CD4-positive, alpha-beta T cell (primary cell): ENCODE measurements around the gene B4GALT6. TPM values are rescaled to one million over a fixed set of nuclear protein-coding genes. Genes with fewer than 3 reads are reported as not detected.

Experiments
- ATAC-seq: fragments of 200-7000 bp; cut with Tn5 transposase; one replicate; pipeline ENCODE4 v1.10.0; 2022; ENCODE audit warnings: mild to moderate bottlenecking; ENCODE audit not compliant: poor library complexity
- CTCF ChIA-PET: fragments of 350-600 bp; sonication (Branson Sonifier 250); formaldehyde crosslinking; loops from one replicate; lab custom pipeline; 2021; ENCODE audit warnings: antibody characterized with exemption, inconsistent platforms; lab: Charles Lee
- POLR2A ChIA-PET: fragments of 350-600 bp; sonication (Branson Sonifier 250); formaldehyde crosslinking; loops from one replicate; lab custom pipeline; 2021; ENCODE audit warnings: antibody characterized with exemption, inconsistent platforms; lab: Charles Lee
- DNase-seq, 14 experiments: peaks; one replicate each; pipeline ENCODE4 v3.0.0-alpha.2; 2013 to 2020; ENCODE audit warnings: mixed read lengths in 2 of 14
- H3K27ac ChIP-seq, 2 donors: one replicate each; pipeline versions ENCODE4 v1.5.1 to v1.7.0; 2013; ENCODE audit warnings: low read length in 2 of 2, low read depth in 1 of 2, mild to moderate bottlenecking in 1 of 2
- H3K27me3 ChIP-seq, 2 experiments: 1 replicate in 1 of 2; 2 replicates in 1 of 2; pipeline versions ENCODE4 v1.6.1 to v1.7.0; 2013; ENCODE audit warnings: low read length in 2 of 2, control low read depth in 1 of 2, mild to moderate bottlenecking in 1 of 2, moderate library complexity in 1 of 2; ENCODE audit not compliant: insufficient read depth in 2 of 2, control insufficient read depth in 1 of 2
- H3K36me3 ChIP-seq: one replicate; pipeline ENCODE4 v1.6.1; 2013; ENCODE audit warnings: low read length, control low read depth; ENCODE audit not compliant: insufficient read depth
- H3K4me1 ChIP-seq: one replicate; pipeline ENCODE4 v1.6.1; 2013; ENCODE audit warnings: low read length, control low read depth; ENCODE audit not compliant: insufficient read depth
- H3K4me3 ChIP-seq: one replicate; pipeline ENCODE4 v1.5.1; 2013; ENCODE audit warnings: mild to moderate bottlenecking, low read length, moderate library complexity
- H3K9me3 ChIP-seq, 2 experiments: 1 replicate in 1 of 2; 2 replicates in 1 of 2; pipeline versions ENCODE4 v1.6.1 to v1.7.0; 2013; ENCODE audit warnings: low read length in 2 of 2, mild to moderate bottlenecking in 2 of 2, control low read depth in 1 of 2, moderate library complexity in 1 of 2; ENCODE audit not compliant: control insufficient read depth in 1 of 2, insufficient read depth in 1 of 2
- H3K27ac Mint-ChIP-seq: one replicate; pipeline ENCODE4 v1.8.0; 2020; ENCODE audit warnings: mixed read lengths
- H3K27me3 Mint-ChIP-seq: one replicate; pipeline ENCODE4 v1.8.0; 2021; ENCODE audit warnings: mixed read lengths
- H3K36me3 Mint-ChIP-seq: one replicate; pipeline ENCODE4 v1.8.0; 2021; ENCODE audit warnings: low read depth, mixed read lengths
- H3K4me1 Mint-ChIP-seq: one replicate; pipeline ENCODE4 v1.8.0; 2021; ENCODE audit warnings: low read depth, mixed read lengths
- H3K4me3 Mint-ChIP-seq: one replicate; pipeline ENCODE4 v1.8.0; 2020; ENCODE audit warnings: mild to moderate bottlenecking, mixed read lengths
- H3K9me3 Mint-ChIP-seq: one replicate; pipeline ENCODE4 v1.8.0; 2020; ENCODE audit warnings: mixed read lengths
- CTCF ChIP-seq: fragments of 200-600 bp; IDR thresholded peaks from one replicate; pipeline ENCODE4 v1.8.0; 2022; ENCODE audit warnings: antibody characterized with exemption, mild to moderate bottlenecking
- intact Hi-C, 2 experiments: fragments of 100-400 bp; cut with DNase I in 1 of 2; cut with micrococcal nuclease in 1 of 2; formaldehyde crosslinking; loops; one replicate each; pipeline versions ENCODE4 v1.15.1 to v1.9.0; 2023 to 2025; cut with DNase I, micrococcal nuclease
- total RNA-seq, 174 experiments: library from RNA in 2 of 174; stranded (reverse) in 2 of 174; gene quantifications; one replicate each; pipeline ENCODE4 v1.2.3 and lab custom pipeline; 2021 to 2026

Gene B4GALT6
- total RNA-seq, 2 experiments from 2014 or later, result 0.75 TPM; not detected in 1

GRCh38 chr18:31616586-31616985 is 67.8 kb downstream of the B4GALT6 start:
- no peaks in the 10 kb centered on the region for H3K9me3 Mint-ChIP-seq

GRCh38 chr18:31614044-31614443 is 70.3 kb downstream of the B4GALT6 start:
- no peak for DNase-seq
- no peak overlapping the region for H3K27ac ChIP-seq
- no peak for TF ChIP-seq CTCF
- Mint-ChIP-seq H3K4me3 (no peak overlapping the region), H3K4me1 (no peaks in the 10 kb centered on the region), H3K27me3 (peaks cover 4% of the 10 kb centered on the region), H3K27ac (no peak overlapping the region), H3K9me3 (no peaks in the 10 kb centered on the region), H3K36me3 (no peaks in the 10 kb centered on the region)
- ATAC-seq, result no peak
- ChIA-PET CTCF (no interaction called here), POLR2A (no interaction called here)
- H3K4me1 ChIP-seq, result no peaks in the 10 kb centered on the region
- H3K27me3 ChIP-seq, result no peaks in the 10 kb centered on the region
- no peaks in the 10 kb centered on the region for H3K9me3 ChIP-seq
- no peaks in the 10 kb centered on the region for H3K36me3 ChIP-seq
- H3K4me3 ChIP-seq, result no peak overlapping the region
- intact Hi-C loops, result no loop called here

More at GRCh38 chr18:31616586-31616985, 67.8 kb downstream of the B4GALT6 start:
- Histone ChIP-seq H3K4me3 (no peak overlapping the region), H3K27ac (no peak overlapping the region), H3K4me1 (no peaks in the 10 kb centered on the region), H3K27me3 (no peaks in the 10 kb centered on the region), H3K36me3 (no peaks in the 10 kb centered on the region), H3K9me3 (no peaks in the 10 kb centered on the region)
- ChIA-PET CTCF (no interaction called here), POLR2A (no interaction called here)
- no peaks in the 10 kb centered on the region for H3K36me3 Mint-ChIP-seq
- no peak overlapping the region for H3K4me3 Mint-ChIP-seq
- H3K4me1 Mint-ChIP-seq, result no peaks in the 10 kb centered on the region
- no peak for TF ChIP-seq CTCF
- no peak for DNase-seq
- intact Hi-C loops, result no loop called here
- H3K27me3 Mint-ChIP-seq, result peaks cover 7% of the 10 kb centered on the region
- no peak overlapping the region for H3K27ac Mint-ChIP-seq
- no peak for ATAC-seq

- Histone ChIP-seq H3K4me1 (no peaks in the 10 kb centered on the region), H3K27ac (no peak overlapping the region), H3K36me3 (no peaks in the 10 kb centered on the region), H3K27me3 (no peaks in the 10 kb centered on the region), H3K9me3 (no peaks in the 10 kb centered on the region), H3K4me3 (no peak overlapping the region)
- Mint-ChIP-seq H3K4me1 (no peaks in the 10 kb centered on the region), H3K9me3 (no peaks in the 10 kb centered on the region), H3K36me3 (no peaks in the 10 kb centered on the region), H3K27ac (no peak overlapping the region), H3K4me3 (no peak overlapping the region), H3K27me3 (no peaks in the 10 kb centered on the region)
- ATAC-seq (no peak), DNase-seq (no peak)
- ChIA-PET POLR2A (no interaction called here), CTCF (no interaction called here)
- intact Hi-C loops, result no loop called here
- no peak for TF ChIP-seq CTCF
Measured at GRCh38 chr18:31612124-31612523, 72.3 kb downstream of the B4GALT6 start.
